Fibroblast of peridontal ligament (primary cell): ENCODE results near the gene RNFT1.
"Not testable (repeated sequence)": the region's sequence is repeated elsewhere in the genome, so short reads cannot be mapped to it uniquely, and the experiment has no call there.

Source experiments
- DNase-seq: peaks from one replicate; pipeline ENCODE4 v3.0.0-alpha.2; 2010; ENCODE audit errors: extremely low read depth

The RNFT1 gene

GRCh38 chr17:59964482-59965328 lies at the start of gene RNFT1:
RNFT1 (minus strand) TSS chr17:59964740; CDS start chr17:59964663, 77 bp downstream.
- DNase-seq = peak; percentile 67

DNA sequence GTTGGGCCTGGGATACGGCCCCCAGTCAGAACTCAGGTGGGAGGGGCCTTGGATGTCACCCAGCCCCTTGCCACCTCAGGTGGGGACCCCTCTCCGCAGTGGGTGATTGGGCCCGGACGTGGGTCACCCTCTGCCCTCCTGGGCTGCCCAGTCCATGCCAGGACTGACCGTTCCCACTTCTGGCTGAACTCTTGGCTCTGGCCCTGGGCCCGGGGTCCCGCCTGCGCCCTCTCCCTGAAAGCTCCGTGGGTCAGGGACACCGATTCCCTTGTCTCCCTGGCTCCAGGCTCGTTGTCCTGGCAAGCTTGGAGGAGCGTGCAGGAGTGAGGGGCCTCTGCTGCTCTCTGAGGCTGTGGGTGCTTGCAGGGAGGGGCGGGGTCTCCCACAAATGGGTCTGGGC lies 44.8 kb upstream of the RNFT1 start:
- not testable (repeated sequence) for DNase-seq

DNA sequence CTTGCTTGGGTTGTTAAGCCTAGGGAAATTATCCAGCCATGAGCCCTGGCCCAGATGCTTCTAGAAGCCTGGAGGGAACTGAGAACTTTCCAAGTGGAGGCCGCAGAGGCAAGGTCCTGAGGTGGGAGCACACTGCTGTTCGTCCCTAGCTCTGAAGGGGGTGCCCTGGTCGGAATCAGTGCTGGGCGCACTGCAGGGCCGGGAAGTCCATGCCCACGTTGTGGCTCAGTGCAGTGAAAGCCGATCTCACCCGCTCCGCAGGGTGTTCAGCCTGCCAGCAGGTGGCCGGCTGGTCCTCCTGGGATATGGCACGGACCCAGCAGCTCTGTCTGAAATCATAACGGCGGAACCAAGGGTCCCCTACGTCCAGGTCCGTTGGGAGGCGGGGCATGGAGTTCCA lies 43.8 kb upstream of the RNFT1 start:
- DNase-seq = not testable (repeated sequence)

GRCh38 chr17:60006160-60006559 lies 41.6 kb upstream of the RNFT1 start:
- DNase-seq = no peak

GRCh38 chr17:60004561-60004960 lies 40.0 kb upstream of the RNFT1 start:
- DNase-seq = not testable (repeated sequence)

- DNase-seq = not testable (repeated sequence)
Observed at GRCh38 chr17:60002405-60002804, 37.9 kb upstream of the RNFT1 start.

- not testable (repeated sequence) for DNase-seq
Observed at GRCh38 chr17:59996608-59997007, 32.1 kb upstream of the RNFT1 start.

DNA sequence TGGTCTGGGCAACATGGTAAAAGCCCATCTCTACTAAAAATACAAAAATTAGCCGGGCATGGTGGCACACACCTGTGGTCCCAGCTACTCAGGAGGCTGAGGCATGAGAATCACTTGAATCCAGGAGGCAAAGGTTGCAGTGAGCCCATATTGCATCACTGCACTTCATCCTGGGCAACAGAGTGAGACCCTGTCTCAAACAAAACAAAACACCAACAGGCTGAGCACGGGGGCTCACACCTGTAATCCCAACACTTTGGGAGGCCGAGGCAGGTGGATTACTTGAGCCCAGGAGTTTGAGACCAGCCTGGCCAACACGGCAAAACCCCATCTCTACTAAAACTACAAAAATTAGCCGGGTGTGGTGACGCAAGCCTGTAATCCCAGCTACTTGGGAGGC lies 10.6 kb upstream of the RNFT1 start:
- DNase-seq = not testable (repeated sequence)

- not testable (repeated sequence) for DNase-seq
Observed at GRCh38 chr17:59973483-59973882, 8.9 kb upstream of the RNFT1 start.

DNA sequence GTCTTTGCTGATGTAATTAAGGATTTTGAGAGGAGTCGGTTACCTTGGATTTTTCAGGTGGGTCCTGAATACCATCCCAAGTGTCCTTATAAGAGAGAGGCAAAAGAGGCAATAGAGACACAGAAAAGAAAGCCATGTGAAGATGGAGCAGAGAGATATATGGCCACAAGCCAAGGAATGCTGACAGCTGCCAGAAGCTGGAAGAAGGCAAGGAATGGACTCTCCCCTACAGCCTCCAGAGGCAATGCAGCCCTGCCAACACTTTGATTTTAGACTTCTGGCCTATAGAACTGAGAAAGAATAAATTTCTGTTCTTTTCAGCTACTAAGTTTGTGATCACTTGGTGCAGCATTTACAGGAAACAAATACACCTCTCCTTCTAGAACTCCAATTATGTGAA lies 8.2 kb upstream of the RNFT1 start:
- DNase-seq = peak; percentile 39

- DNase-seq = not testable (repeated sequence)
Observed at GRCh38 chr17:59971771-59972170, 7.2 kb upstream of the RNFT1 start.

DNA sequence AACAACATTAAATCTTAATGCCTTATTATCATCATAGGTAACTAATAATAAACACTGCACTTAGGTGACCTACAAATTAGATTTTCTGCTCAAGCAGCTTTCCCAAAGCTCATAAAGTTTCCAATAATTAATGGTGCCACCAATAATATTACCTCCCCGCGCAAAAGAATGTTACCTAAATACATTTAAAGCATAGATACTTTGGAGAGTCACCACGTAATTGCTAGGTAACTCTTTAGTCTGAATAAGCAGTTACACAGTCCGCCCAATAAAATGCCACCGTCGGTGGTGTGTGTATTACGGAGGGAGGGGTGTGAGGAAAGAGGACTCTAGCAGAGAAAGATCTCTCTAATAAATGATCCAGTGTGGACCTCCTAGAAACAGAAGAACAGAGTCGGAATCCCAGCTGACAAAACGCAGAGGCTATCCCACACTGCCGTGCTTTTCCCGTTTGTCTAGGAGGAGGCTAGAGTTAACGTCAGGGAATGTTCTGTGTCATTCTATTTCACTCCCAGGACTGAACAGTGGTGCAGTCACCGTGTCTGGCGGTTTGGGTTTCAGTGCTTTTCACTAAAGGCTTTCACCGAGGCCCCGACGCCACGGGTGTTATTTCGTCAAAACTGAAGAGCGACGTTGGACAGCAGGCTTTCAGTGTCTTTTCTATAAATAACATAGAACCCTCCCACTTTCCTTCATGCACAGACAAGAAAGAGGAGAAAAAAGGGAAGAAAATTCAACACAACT lies 630 bp downstream of the RNFT1 start:
- peak; percentile 65 for DNase-seq

DNA sequence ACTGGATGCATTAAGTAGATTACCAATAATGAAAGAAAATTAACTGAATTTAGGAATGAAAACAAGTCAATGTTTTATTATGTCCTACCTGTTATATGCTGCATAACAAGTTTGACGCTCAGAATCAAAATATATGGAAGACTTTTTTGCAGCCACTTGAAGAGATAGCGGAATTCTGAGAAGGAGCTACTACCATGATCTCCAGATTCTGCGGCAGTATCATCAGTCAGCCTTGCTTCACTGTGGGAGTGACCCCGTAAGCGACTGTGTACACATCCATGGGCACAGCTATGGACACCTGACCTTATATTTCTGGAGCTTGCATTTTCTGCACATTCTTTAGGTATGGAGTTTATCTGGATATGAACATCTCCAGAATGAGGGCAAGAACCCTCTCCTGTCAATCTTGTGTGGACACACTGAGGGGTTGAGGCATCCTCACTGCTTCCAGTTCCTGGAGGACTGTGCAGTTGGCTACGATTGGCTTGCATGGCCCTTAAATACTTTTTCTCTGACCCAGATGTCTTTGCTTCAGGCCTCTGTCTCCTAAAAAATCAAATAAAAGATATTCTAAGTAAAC lies 1.7 kb downstream of the RNFT1 start:
- DNase-seq = no peak

GRCh38 chr17:59959574-59959973 lies 5.0 kb downstream of the RNFT1 start:
- DNase-seq = not testable (repeated sequence)

DNA sequence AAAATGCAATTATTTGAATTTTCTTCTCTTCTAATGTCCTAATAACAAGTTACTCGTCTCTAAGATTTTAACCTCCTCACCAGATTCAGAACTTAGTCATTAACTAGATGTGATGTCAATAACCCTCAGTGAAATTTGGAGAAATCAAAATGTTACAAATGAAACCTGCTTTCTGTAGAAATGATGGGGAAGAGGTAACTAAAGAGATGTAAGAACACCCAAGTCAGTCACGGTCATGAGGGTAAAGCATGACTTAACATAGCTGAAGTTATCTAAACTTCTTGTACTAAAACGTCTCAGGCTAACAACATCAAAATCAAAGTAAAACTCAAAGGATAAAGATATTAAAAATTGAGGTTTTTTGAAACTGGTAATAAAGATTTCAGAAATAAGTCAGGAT lies 9.7 kb downstream of the RNFT1 start:
- no peak for DNase-seq

DNA sequence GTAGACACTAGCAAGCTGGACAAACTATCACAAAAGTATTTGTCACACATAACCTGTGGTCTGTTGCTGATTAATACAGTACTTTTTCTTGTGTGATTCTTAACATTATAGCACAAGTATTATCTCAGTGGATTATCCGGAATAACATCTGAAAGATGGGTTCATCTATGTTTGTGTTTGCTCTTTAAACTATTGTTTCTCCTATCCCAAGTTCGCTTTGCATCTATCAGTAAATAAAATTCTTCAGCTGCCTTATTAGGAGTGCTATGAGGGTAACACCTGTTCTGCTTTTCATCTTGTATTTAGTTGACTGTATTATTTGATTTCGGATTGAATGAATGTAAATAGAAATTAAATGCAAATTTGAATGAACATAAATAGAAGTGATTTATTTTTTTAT lies 14.5 kb downstream of the RNFT1 start:
- no peak for DNase-seq

GRCh38 chr17:59947310-59947709 lies 17.2 kb downstream of the RNFT1 start:
- not testable (repeated sequence) for DNase-seq

DNA sequence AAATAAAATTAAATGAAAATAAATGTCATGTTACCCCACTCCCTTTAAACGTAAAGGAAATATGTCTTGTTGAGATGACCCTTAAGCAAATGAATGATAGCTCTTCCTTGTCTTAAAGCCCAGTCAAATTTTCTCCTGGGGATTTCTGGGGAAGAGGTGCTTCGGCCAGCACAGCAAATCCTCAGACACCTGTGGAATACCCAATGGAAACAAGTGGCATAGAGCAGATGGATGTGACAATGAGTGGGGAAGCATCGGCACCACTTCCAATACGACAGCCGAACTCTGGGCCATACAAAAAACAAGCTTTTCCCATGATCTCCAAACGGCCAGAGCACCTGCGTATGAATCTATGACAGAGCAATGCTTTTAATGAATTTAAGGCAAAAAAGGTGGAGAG lies 18.1 kb downstream of the RNFT1 start:
- not testable (repeated sequence) for DNase-seq

GRCh38 chr17:59941131-59941530 lies 23.4 kb downstream of the RNFT1 start:
- no peak for DNase-seq

- not testable (repeated sequence) for DNase-seq
Observed at GRCh38 chr17:59940697-59941096, 23.8 kb downstream of the RNFT1 start.

- DNase-seq = not testable (repeated sequence)
Observed at GRCh38 chr17:59933317-59933716, 31.2 kb downstream of the RNFT1 start.

GRCh38 chr17:59930768-59931167 lies 33.8 kb downstream of the RNFT1 start:
- DNase-seq = peak; percentile 72
